B cell (primary cell): Measurements from ENCODE around the gene TENM3. TPM values are rescaled to one million over a fixed set of nuclear protein-coding genes. Genes with fewer than 3 reads are reported as not detected.

Experiments
- ATAC-seq: fragments of 200-7000 bp; cut with Tn5 transposase; one replicate; pipeline ENCODE4 v1.10.0; 2021; ENCODE audit warnings: low read depth, mild to moderate bottlenecking, moderate number of reproducible peaks, moderate library complexity
- CTCF ChIA-PET: fragments of 350-600 bp; sonication (Branson Sonifier 250); formaldehyde crosslinking; loops from one replicate; lab custom pipeline; 2021; ENCODE audit warnings: antibody characterized with exemption, inconsistent platforms; lab: Charles Lee
- POLR2A ChIA-PET: fragments of 350-600 bp; sonication (Branson Sonifier 250); formaldehyde crosslinking; loops from one replicate; lab custom pipeline; 2021; ENCODE audit warnings: antibody characterized with exemption; lab: Charles Lee
- DNase-seq: peaks from one replicate; pipeline ENCODE4 v3.0.0; 2013
- H2AFZ ChIP-seq: 2 replicates; pipeline ENCODE4 v1.6.1; 2012; ENCODE audit warnings: mild to moderate bottlenecking, low read depth, low read length; ENCODE audit not compliant: insufficient read depth, poor library complexity, severe bottlenecking
- H3K27ac ChIP-seq, 2 donors: 1 replicate in 1 of 2; 2 replicates in 1 of 2; pipeline ENCODE4 v1.5.1; 2012 to 2013; ENCODE audit warnings: low read length in 2 of 2, mild to moderate bottlenecking in 2 of 2, moderate library complexity in 1 of 2
- H3K27me3 ChIP-seq, 4 experiments: fragments of 200-600 bp in 1 of 4; sonication (generic) in 1 of 4; replicated peaks in 1 of 4; 1 replicate in 2 of 4; 2 replicates in 2 of 4; pipeline versions ENCODE4 v1.6.1 to v1.7.0; 2013 to 2016; ENCODE audit warnings: low read length in 3 of 4, mild to moderate bottlenecking in 2 of 4, mixed read lengths in 1 of 4, moderate library complexity in 1 of 4; ENCODE audit not compliant: insufficient read depth in 4 of 4, control insufficient read depth in 3 of 4; ENCODE audit errors: control extremely low read depth in 1 of 4
- H3K36me3 ChIP-seq, 2 experiments: replicated peaks in 1 of 2; 1 replicate in 1 of 2; 2 replicates in 1 of 2; pipeline versions ENCODE4 v1.6.1 to v1.7.1; 2013; ENCODE audit warnings: low read length in 1 of 2; ENCODE audit not compliant: insufficient read depth in 2 of 2, control insufficient read depth in 1 of 2; ENCODE audit errors: control extremely low read depth in 1 of 2, extremely low read depth in 1 of 2
- H3K4me1 ChIP-seq, 2 donors: fragments of 200-600 bp in 1 of 2; sonication (generic) in 1 of 2; 1 replicate in 1 of 2; 2 replicates in 1 of 2; pipeline versions ENCODE4 v1.5.1 to v1.6.1; 2013 to 2017; ENCODE audit warnings: low read length in 2 of 2; ENCODE audit not compliant: control insufficient read depth in 2 of 2, insufficient read depth in 2 of 2
- H3K4me2 ChIP-seq: replicated peaks from 2 replicates; pipeline ENCODE3; 2012; ENCODE audit warnings: mild to moderate bottlenecking, low read depth, low read length; ENCODE audit not compliant: poor library complexity, severe bottlenecking
- H3K4me3 ChIP-seq, 5 experiments: fragments of 200-600 bp in 1 of 5; sonication (generic) in 1 of 5; 1 replicate in 3 of 5; 2 replicates in 2 of 5; pipeline versions ENCODE4 v1.5.1 to v1.7.0; 2011 to 2016; ENCODE audit warnings: low read length in 4 of 5, mild to moderate bottlenecking in 4 of 5, low read depth in 2 of 5, control low read depth in 1 of 5, moderate library complexity in 1 of 5; ENCODE audit not compliant: insufficient read depth in 1 of 5; ENCODE audit errors: control extremely low read depth in 1 of 5, extremely low read depth in 1 of 5
- H3K79me2 ChIP-seq: fragments of 200-600 bp; sonication (generic); one replicate; pipeline ENCODE4 v1.6.0; 2016; ENCODE audit warnings: low read length; ENCODE audit not compliant: control insufficient read depth, insufficient read depth
- H3K9ac ChIP-seq: fragments of 200-600 bp; sonication (generic); 2 replicates; pipeline ENCODE4 v1.6.1; 2017; ENCODE audit warnings: mild to moderate bottlenecking, low read length, moderate library complexity
- H3K9me3 ChIP-seq, 3 donors: one replicate each; pipeline versions ENCODE4 v1.6.1 to v1.7.1; 2013; ENCODE audit warnings: low read length in 2 of 3; ENCODE audit not compliant: control insufficient read depth in 2 of 3, insufficient read depth in 1 of 3; ENCODE audit errors: control extremely low read depth in 1 of 3
- H4K20me1 ChIP-seq: 2 replicates; pipeline ENCODE4 v1.6.0; 2012; ENCODE audit warnings: mild to moderate bottlenecking, low read length; ENCODE audit not compliant: insufficient read depth, control insufficient read depth, poor library complexity, severe bottlenecking
- H3K27ac Mint-ChIP-seq: one replicate; pipeline ENCODE4 v1.8.0; 2021; ENCODE audit warnings: mixed read lengths
- H3K27me3 Mint-ChIP-seq: one replicate; pipeline ENCODE4 v1.8.0; 2021; ENCODE audit warnings: mixed read lengths
- H3K4me1 Mint-ChIP-seq: one replicate; pipeline ENCODE4 v1.8.0; 2021; ENCODE audit warnings: mixed read lengths
- H3K4me3 Mint-ChIP-seq: one replicate; pipeline ENCODE4 v1.8.0; 2021; ENCODE audit warnings: mixed read lengths
- H3K9me3 Mint-ChIP-seq: one replicate; pipeline ENCODE4 v1.8.0; 2022; ENCODE audit warnings: mixed read lengths; ENCODE audit not compliant: insufficient read depth
- CTCF ChIP-seq: fragments of 200-600 bp; IDR thresholded peaks from one replicate; pipeline ENCODE4 v1.8.0; 2022; ENCODE audit warnings: antibody characterized with exemption, mild to moderate bottlenecking
- EZH2 ChIP-seq: IDR thresholded peaks from 2 replicates; pipeline ENCODE4 v1.6.1; 2012; ENCODE audit warnings: borderline replicate concordance, low read depth, mild to moderate bottlenecking, moderate library complexity, low read length; ENCODE audit not compliant: insufficient read depth, poor library complexity, severe bottlenecking
- WGBS: methylation state at CpG from one replicate; pipeline ENCODE4 v1.1.5; 2013; ENCODE audit warnings: missing lambda C conversion rate; ENCODE audit not compliant: insufficient coverage; 5-methylcytosine and 5-hydroxymethylcytosine counted together
- intact Hi-C: fragments of 100-400 bp; cut with micrococcal nuclease; formaldehyde crosslinking; loops from one replicate; pipeline ENCODE4 v1.10.0; 2022
- polyA plus RNA-seq: library from polyadenylated mRNA; depleted of rRNA; stranded (reverse); fragments of >200 nt; gene quantifications from 2 replicates; pipeline ENCODE4 v1.2.3, GENCODE V29; 2012
- total RNA-seq, 2 donors: library from RNA; stranded (reverse); fragments of 120-200 nt in 1 of 2; gene quantifications; 1 replicate in 1 of 2; 2 replicates in 1 of 2; pipeline versions ENCODE4 v1.2.3 to v1.2.4, GENCODE V29; 2013 to 2022

TENM3 gene
- total and polyA plus RNA-seq, 2 donors (not counting 1 experiment from before 2014, with no cell fraction given), result not detected

- ChIA-PET CTCF (no interaction called here), POLR2A (no interaction called here)
- Mint-ChIP-seq H3K9me3 (no peaks in the 10 kb centered on the region), H3K27ac (no peak overlapping the region), H3K27me3 (no peaks in the 10 kb centered on the region), H3K4me1 (no peaks in the 10 kb centered on the region), H3K4me3 (no peak overlapping the region)
- no peak for DNase-seq
- no peaks in the 10 kb centered on the region for H3K79me2 ChIP-seq
- 100% methylated on average over 5 of the region's 10 CpGs for WGBS
- no peak overlapping the region for H3K4me2 ChIP-seq
- no peak overlapping the region for H3K27ac ChIP-seq
- TF ChIP-seq EZH2, result no peak
- TF ChIP-seq CTCF, result no peak
- H3K36me3 ChIP-seq, result no peaks in the 10 kb centered on the region
- H3K4me3 ChIP-seq, result no peak overlapping the region
- intact Hi-C loops, result no loop called here
- no peak overlapping the region for H2AFZ ChIP-seq
- no peak overlapping the region for H3K9ac ChIP-seq
- no peaks in the 10 kb centered on the region for H3K27me3 ChIP-seq
- no peaks in the 10 kb centered on the region for H4K20me1 ChIP-seq
- H3K4me1 ChIP-seq, result no peaks in the 10 kb centered on the region
- ATAC-seq, result no peak
- H3K9me3 ChIP-seq, result no peaks in the 10 kb centered on the region
Measured at GRCh38 chr4:182778222-182778982, 535.2 kb downstream of the TENM3 start.

GRCh38 chr4:182786991-182787390 is 543.8 kb downstream of the TENM3 start:
- Histone ChIP-seq H2AFZ (no peak overlapping the region), H3K4me2 (no peak overlapping the region), H3K9ac (no peak overlapping the region), H3K4me1 (no peaks in the 10 kb centered on the region), H3K9me3 (no peaks in the 10 kb centered on the region), H4K20me1 (no peaks in the 10 kb centered on the region), H3K36me3 (no peaks in the 10 kb centered on the region), H3K27ac (no peak overlapping the region), H3K79me2 (no peaks in the 10 kb centered on the region), H3K4me3 (no peak overlapping the region), H3K27me3 (no peaks in the 10 kb centered on the region)
- H3K9me3 Mint-ChIP-seq, result no peaks in the 10 kb centered on the region
- WGBS, result 100% methylated on average over 1 of the region's 6 CpGs
- H3K4me1 Mint-ChIP-seq, result no peaks in the 10 kb centered on the region
- ATAC-seq, result no peak
- TF ChIP-seq EZH2, result no peak
- TF ChIP-seq CTCF, result no peak
- no peak overlapping the region for H3K4me3 Mint-ChIP-seq
- CTCF ChIA-PET, result no interaction called here
- POLR2A ChIA-PET, result no interaction called here
- no peak for DNase-seq
- H3K27ac Mint-ChIP-seq, result no peak overlapping the region
- no peaks in the 10 kb centered on the region for H3K27me3 Mint-ChIP-seq
- intact Hi-C loops, result no loop called here
